Transverse colon (tissue), 4 donors: Measurements from ENCODE around the gene C9orf85. TPM values are rescaled to one million over a fixed set of nuclear protein-coding genes. Genes with fewer than 3 reads are reported as not detected.
"Not testable (repeated sequence)": the region's sequence is repeated elsewhere in the genome, so short reads cannot be mapped to it uniquely, and the experiment has no call there.

Source experiments
- DNase-seq: peaks from one replicate; pipeline ENCODE4 v3.0.0-alpha.2; 2019
- H3K27ac ChIP-seq, 4 donors: fragments of 200-600 bp; sonication (generic); 2 replicates each; pipeline ENCODE4 v1.5.1; 2016 to 2018; ENCODE audit warnings: inconsistent platforms in 4 of 4
- H3K27me3 ChIP-seq: fragments of 200-600 bp; sonication (generic); 2 replicates; pipeline ENCODE4 v1.5.1; 2017; ENCODE audit warnings: inconsistent platforms
- H3K36me3 ChIP-seq, 4 donors: fragments of 200-600 bp; sonication (generic); 2 replicates each; pipeline ENCODE4 v1.5.1; 2017 to 2019; ENCODE audit warnings: inconsistent platforms in 4 of 4
- H3K4me1 ChIP-seq, 4 donors: fragments of 200-600 bp; sonication (generic); 2 replicates each; pipeline ENCODE4 v1.5.1; 2017 to 2020; ENCODE audit warnings: inconsistent platforms in 4 of 4
- H3K4me3 ChIP-seq, 4 donors: fragments of 200-600 bp; sonication (generic); 1 replicate in 1 of 4; 2 replicates in 3 of 4; pipeline versions ENCODE4 v1.5.1 to v1.6.1; 2017 to 2019; ENCODE audit warnings: inconsistent platforms in 4 of 4
- H3K9me3 ChIP-seq, 2 donors: fragments of 200-600 bp; sonication (generic); 2 replicates each; pipeline ENCODE4 v1.5.1; 2017 to 2019; ENCODE audit warnings: inconsistent platforms in 2 of 2
- CTCF ChIP-seq, 5 experiments: fragments of 200-600 bp in 3 of 5; fragments of 450-650 bp in 2 of 5; sonication (generic) in 3 of 5; IDR thresholded peaks; 1 replicate in 2 of 5; 2 replicates in 3 of 5; pipeline ENCODE4 v1.5.1; 2016 to 2017; ENCODE audit warnings: antibody characterized with exemption in 5 of 5, inconsistent platforms in 3 of 5, mild to moderate bottlenecking in 2 of 5, moderate library complexity in 1 of 5
- EP300 ChIP-seq: sonication (generic); formaldehyde crosslinking; IDR thresholded peaks from one replicate; pipeline ENCODE4 v1.6.1; 2017; ENCODE audit warnings: antibody characterized with exemption, low read depth
- POLR2A ChIP-seq: fragments of 450-650 bp; IDR thresholded peaks from one replicate; pipeline ENCODE4 v1.6.1; 2016; ENCODE audit warnings: antibody characterized with exemption, mild to moderate bottlenecking, moderate library complexity
- POLR2AphosphoS5 ChIP-seq, 3 donors: sonication (generic); formaldehyde crosslinking; IDR thresholded peaks; one replicate each; pipeline ENCODE4 v1.6.1; 2016; ENCODE audit warnings: antibody characterized with exemption in 3 of 3
- WGBS, 2 donors: methylation state at CpG; one replicate each; pipeline ENCODE4 v1.1.5; 2018; ENCODE audit warnings: low coverage in 1 of 2; 5-methylcytosine and 5-hydroxymethylcytosine counted together
- in situ Hi-C, 4 donors: fragments of 200-750 bp; cut with MboI; loops; one replicate each; pipeline versions ENCODE4 v1.15.0 to v1.15.1; 2017; ENCODE audit warnings: low sequenced_read_pairs in 3 of 4, low pct_ligation_motif_present in 1 of 4, low pct_unique_long_range_greater_than_20kb in 1 of 4
- intact Hi-C: fragments of 100-400 bp; cut with DNase I; formaldehyde crosslinking; loops from one replicate; pipeline ENCODE4 v1.15.1; 2023; ENCODE audit warnings: low total_unique reads
- total RNA-seq, 4 donors: library from RNA; depleted of rRNA; stranded (reverse); fragments of >200 nt; gene quantifications; one replicate each; pipeline ENCODE4 v1.1.0, GENCODE V29; 2016

Gene C9orf85
- total RNA-seq, 4 donors from 2014 or later, result 3.0 to 14.9 (median 9.8) TPM

- DNase-seq, result no peak
- in situ Hi-C loops, result no loop called here
- TF ChIP-seq CTCF (IDR thresholded peaks at IDR 0.05), result no peak
- no peak for TF ChIP-seq POLR2A
- no peak for TF ChIP-seq POLR2AphosphoS5 (IDR thresholded peaks at IDR 0.05)
- no peak for TF ChIP-seq EP300
- Histone ChIP-seq H3K4me1 (peaks cover 0 to 18% (median 3%) of the 10 kb centered on the region in 4 donors), H3K9me3 (no peaks in the 10 kb centered on the region), H3K27ac (no peak overlapping the region), H3K27me3 (no peaks in the 10 kb centered on the region), H3K36me3 (no peaks in the 10 kb centered on the region), H3K4me3 (no peak overlapping the region)
- intact Hi-C loops, result no loop called here
- 87 to 100% methylated on average over 2 of the region's 2 CpGs for WGBS, 2 donors
These were observed 30.6 kb downstream of the C9orf85 start for GRCh38 chr9:71941998-71942567.

GRCh38 chr9:71944754-71945375 lies 33.4 kb downstream of the C9orf85 start:
- DNase-seq, result no peak
- Histone ChIP-seq H3K36me3 (peaks cover 0 to 4% (median 0%) of the 10 kb centered on the region in 4 donors), H3K4me3 (no peak overlapping the region), H3K27ac (no peak overlapping the region), H3K9me3 (no peaks in the 10 kb centered on the region), H3K27me3 (no peaks in the 10 kb centered on the region), H3K4me1 (peaks cover 0 to 18% (median 3%) of the 10 kb centered on the region in 4 donors)
- TF ChIP-seq POLR2AphosphoS5 (IDR thresholded peaks at IDR 0.05), result no peak
- TF ChIP-seq EP300, result no peak
- no peak for TF ChIP-seq POLR2A
- 48 to 53% methylated on average over 2 of the region's 2 CpGs for WGBS, 2 donors
- in situ Hi-C loops, result no loop called here
- intact Hi-C loops, result no loop called here

- intact Hi-C loops, H3K27me3 ChIP-seq: not testable (repeated sequence)
- WGBS, 2 donors, result 84 to 88% methylated on average over 2 of the region's 2 CpGs
These were observed 43.2 kb downstream of the C9orf85 start for GRCh38 chr9:71954652-71955051.

GRCh38 chr9:71955300-71955915 lies 44.0 kb downstream of the C9orf85 start:
- H3K36me3 ChIP-seq, result no peaks in the 10 kb centered on the region
- no peaks in the 10 kb centered on the region for H3K4me1 ChIP-seq
- H3K27me3 ChIP-seq, result no peaks in the 10 kb centered on the region
- H3K9me3 ChIP-seq, result no peaks in the 10 kb centered on the region
- no peak overlapping the region for H3K27ac ChIP-seq
- intact Hi-C loops (no loop called here), in situ Hi-C loops (no loop called here)
- TF ChIP-seq EP300 (no peak), POLR2AphosphoS5 (IDR thresholded peaks at IDR 0.05) (no peak), CTCF (IDR thresholded peaks at IDR 0.05) (no peak), POLR2A (no peak)
- no peak for DNase-seq
- WGBS, 2 donors, result 50 to 71% methylated on average over 1 of the region's 1 CpG
- H3K4me3 ChIP-seq, result no peak overlapping the region

More at GRCh38 chr9:71954652-71955051, 43.2 kb downstream of the C9orf85 start:
- H3K4me3 ChIP-seq, H3K36me3 ChIP-seq, in situ Hi-C loops, H3K4me1 ChIP-seq, H3K27ac ChIP-seq, H3K9me3 ChIP-seq, DNase-seq: not testable (repeated sequence)

- Histone ChIP-seq H3K36me3 (no peaks in the 10 kb centered on the region), H3K27ac (peak overlapping the region; percentile 83 to 88 (median 84)), H3K4me1 (peaks cover 0 to 19% (median 2%) of the 10 kb centered on the region in 4 donors), H3K27me3 (no peaks in the 10 kb centered on the region), H3K4me3 (no peak overlapping the region), H3K9me3 (no peaks in the 10 kb centered on the region)
- 50 to 81% methylated on average over 4 of the region's 4 CpGs for WGBS, 2 donors
- intact Hi-C loops, result no loop called here
- in situ Hi-C loops, result no loop called here
- TF ChIP-seq CTCF (IDR thresholded peaks at IDR 0.05) (no peak), POLR2AphosphoS5 (IDR thresholded peaks at IDR 0.05) (peak in 2 of 3 donors; percentile 53 to 66), EP300 (peak; percentile 85), POLR2A (no peak)
- DNase-seq, result no peak
These were observed 50.9 kb downstream of the C9orf85 start for GRCh38 chr9:71962328-71962727.

- H3K4me1 ChIP-seq, result peaks cover 0 to 19% (median 2%) of the 10 kb centered on the region in 4 donors
- 94% methylated on average over 27 of the region's 29 CpGs; no CpG with 5 or more reads in 1 of the 2 donors for WGBS, 2 donors
- H3K9me3 ChIP-seq, DNase-seq, H3K27me3 ChIP-seq, H3K36me3 ChIP-seq, H3K4me3 ChIP-seq, H3K27ac ChIP-seq, in situ Hi-C loops, intact Hi-C loops: not testable (repeated sequence)
These were observed 52.1 kb downstream of the C9orf85 start for GRCh38 chr9:71963471-71963996.
